ENCODE results near the gene BTBD2. TPM values are rescaled to one million over a fixed set of nuclear protein-coding genes. Genes with fewer than 3 reads are reported as not detected.

The BTBD2 gene
- total and polyA plus RNA-seq, 2 of the 13 experiments (the other 11 are each of a cell fraction or from before 2014, with no cell fraction given): 28.1 to 45.3 TPM

DNA sequence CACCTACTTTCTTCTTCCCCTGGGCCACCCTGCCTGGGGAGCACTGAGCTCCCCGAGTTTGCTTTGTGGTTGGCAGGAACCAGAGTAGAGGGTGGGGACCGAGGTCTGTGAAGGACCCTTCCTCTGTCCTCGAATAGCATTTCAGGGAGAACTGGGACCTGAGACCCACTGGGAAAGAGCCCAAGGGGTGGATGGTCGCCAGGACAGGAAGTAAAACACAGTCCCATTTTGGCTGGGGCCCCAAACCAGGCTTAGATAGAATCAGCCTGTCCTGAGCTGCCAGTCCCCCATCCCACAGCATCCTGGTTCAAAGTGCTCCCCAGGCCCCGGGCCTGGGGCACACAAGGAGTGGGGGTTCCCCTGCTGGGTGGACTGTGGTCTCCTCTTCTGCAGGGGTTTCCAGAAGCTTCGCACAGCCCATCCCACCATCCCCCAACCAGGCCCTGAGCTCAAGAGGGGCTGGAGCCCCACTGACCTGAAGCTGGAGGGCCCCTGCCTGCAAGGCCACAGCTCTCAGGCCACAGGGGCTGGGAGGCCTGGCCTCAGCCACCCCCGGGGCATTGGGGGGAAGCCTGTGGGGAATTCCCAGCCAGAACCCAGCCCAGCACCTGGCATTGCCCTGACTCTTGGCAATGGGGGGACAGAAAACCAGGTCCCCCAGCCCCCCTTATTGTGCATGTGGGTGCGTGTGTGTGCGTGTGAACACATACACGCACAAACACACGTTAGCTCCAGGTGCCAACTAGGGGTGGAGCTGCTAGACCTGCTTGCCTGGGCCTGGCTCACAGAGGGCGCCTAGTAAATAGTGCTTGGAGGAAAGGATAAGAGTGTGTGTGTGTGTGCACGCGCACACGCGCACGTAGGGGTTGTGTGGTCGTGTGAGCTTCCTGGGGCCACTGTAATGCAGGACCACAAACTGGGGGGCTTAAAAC lies 36.5 kb upstream of the BTBD2 start:
- CTCF ChIA-PET (ENCODE audit: low intra/inter-chr PET ratio, low total read pairs): no interaction called here
- peaks cover 30% of the 10 kb centered on the region for H3K79me2 ChIP-seq (ENCODE audit: insufficient read depth, low read length)
- H3K27ac ChIP-seq (ENCODE audit: extremely low read length, insufficient read depth, low read length): peak overlapping the region; percentile 55
- intact Hi-C loops (cut with micrococcal nuclease; ENCODE audit: unreplicated experiment) (no loop called here), in situ Hi-C loops (cut with HindIII; ENCODE audit: extremely low pct_ligation_motif_present, low pct_unique_long_range_greater_than_20kb) (no loop called here)
- POLR2A ChIA-PET: interaction anchor here (0.6 to 2.5 kb wide), 18 partner anchors 9 to 291 kb away, joined by 3 to 40 read pairs (median 4); partner anchors contain the start of genes ADAT3, BTBD2 and SCAMP4
- peaks cover 35% of the 10 kb centered on the region for H4K20me1 ChIP-seq (ENCODE audit: insufficient read depth, low read length)
- WGBS (ENCODE audit: low lambda C conversion rate): 28% methylated on average over 11 of the region's 18 CpGs
- peak overlapping the region; percentile 96 for H3K4me2 ChIP-seq (ENCODE audit: low read depth, low read length)
- H3K9me3 ChIP-seq (ENCODE audit: low read length): no peaks in the 10 kb centered on the region
- peaks cover 83% of the 10 kb centered on the region for H3K4me1 ChIP-seq (ENCODE audit: insufficient read depth, low read length)
- H3K27me3 ChIP-seq (ENCODE audit: control insufficient read depth in 1 of 2, insufficient read depth in 2 of 2, low read length in 2 of 2): no peaks in the 10 kb centered on the region
- DNase-seq (ENCODE audit: low spot score): no peak
- H3K9ac ChIP-seq (ENCODE audit: insufficient read depth, low read depth, low read length): peak overlapping the region; percentile 74
- ATAC-seq: peak; percentile 6; the same call in 1 of the 3 replicates
- H2AFZ ChIP-seq (ENCODE audit: low read length): no peak overlapping the region
- H3K4me3 ChIP-seq (replicated peaks in 1 of 3; ENCODE audit: insufficient read depth in 1 of 3, low read depth in 2 of 3, low read length in 3 of 3): peak overlapping the region; percentile 47 to 77 (median 60); a peak in 5 of 6 replicates
- BruUV-seq (replicated peaks): no TSS peak
- peaks cover 1 to 2% of the 10 kb centered on the region in 2 experiments; a peak in 2 of 5 replicates for H3K36me3 ChIP-seq (replicated peaks in 1 of 2; ENCODE audit: control insufficient read depth in 1 of 2, insufficient read depth in 2 of 2, low read length in 2 of 2)
- peak; percentile 42 for FAIRE-seq
- TF ChIP-seq ATAD3A (CRISPR knock-in tag; IDR thresholded peaks at IDR 0.05) (no peak), RXRA (CRISPR knock-in tag; IDR thresholded peaks at IDR 0.05) (peak; percentile 4; the same call in 1 of the 2 replicates), FIP1L1 (IDR thresholded peaks at IDR 0.05; ENCODE audit: borderline replicate concordance, insufficient read depth, low read depth, low read length) (no peak), ZNF768 (CRISPR knock-in tag; IDR thresholded peaks at IDR 0.05) (no peak; the same call in 1 of the 2 replicates), YEATS4 (CRISPR knock-in tag; IDR thresholded peaks at IDR 0.05; ENCODE audit: borderline replicate concordance) (peak; percentile 26; the same call in 1 of the 2 replicates), ZNF441 (CRISPR knock-in tag; IDR thresholded peaks at IDR 0.05; ENCODE audit: borderline replicate concordance) (peak; percentile 51; the same call in 1 of the 2 replicates), BRD4 (CRISPR knock-in tag; IDR thresholded peaks at IDR 0.05) (no peak), CBFB (CRISPR knock-in tag; IDR thresholded peaks at IDR 0.05) (no peak), ZNF543 (CRISPR knock-in tag; IDR thresholded peaks at IDR 0.05) (no peak), ZNF451 (CRISPR knock-in tag; IDR thresholded peaks at IDR 0.05) (0 out of 2 replicates have a peak, but pooled peaks have one; percentile 20), CAMTA2 (CRISPR knock-in tag; IDR thresholded peaks at IDR 0.05; ENCODE audit: borderline replicate concordance) (no peak), SPEN (CRISPR knock-in tag; IDR thresholded peaks at IDR 0.05; ENCODE audit: low read depth) (peak; percentile 53), HNF4A (CRISPR knock-in tag; IDR thresholded peaks at IDR 0.05) (no peak), MTF1 (CRISPR knock-in tag; IDR thresholded peaks at IDR 0.05) (no peak), ZNF253 (CRISPR knock-in tag; IDR thresholded peaks at IDR 0.05; ENCODE audit: borderline replicate concordance) (0 out of 2 replicates have a peak, but pooled peaks have one; percentile 75), CHD4 (IDR thresholded peaks at IDR 0.05; ENCODE audit: borderline replicate concordance, low read length) (peak; percentile 90)
- TF ChIP-seq, protein P1, sequence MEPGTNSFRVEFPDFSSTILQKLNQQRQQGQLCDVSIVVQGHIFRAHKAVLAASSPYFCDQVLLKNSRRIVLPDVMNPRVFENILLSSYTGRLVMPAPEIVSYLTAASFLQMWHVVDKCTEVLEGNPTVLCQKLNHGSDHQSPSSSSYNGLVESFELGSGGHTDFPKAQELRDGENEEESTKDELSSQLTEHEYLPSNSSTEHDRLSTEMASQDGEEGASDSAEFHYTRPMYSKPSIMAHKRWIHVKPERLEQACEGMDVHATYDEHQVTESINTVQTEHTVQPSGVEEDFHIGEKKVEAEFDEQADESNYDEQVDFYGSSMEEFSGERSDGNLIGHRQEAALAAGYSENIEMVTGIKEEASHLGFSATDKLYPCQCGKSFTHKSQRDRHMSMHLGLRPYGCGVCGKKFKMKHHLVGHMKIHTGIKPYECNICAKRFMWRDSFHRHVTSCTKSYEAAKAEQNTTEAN (CRISPR knock-in tag; conservative IDR thresholded peaks at IDR 0.05): peak; percentile 92
- TF ChIP-seq, protein P2, sequence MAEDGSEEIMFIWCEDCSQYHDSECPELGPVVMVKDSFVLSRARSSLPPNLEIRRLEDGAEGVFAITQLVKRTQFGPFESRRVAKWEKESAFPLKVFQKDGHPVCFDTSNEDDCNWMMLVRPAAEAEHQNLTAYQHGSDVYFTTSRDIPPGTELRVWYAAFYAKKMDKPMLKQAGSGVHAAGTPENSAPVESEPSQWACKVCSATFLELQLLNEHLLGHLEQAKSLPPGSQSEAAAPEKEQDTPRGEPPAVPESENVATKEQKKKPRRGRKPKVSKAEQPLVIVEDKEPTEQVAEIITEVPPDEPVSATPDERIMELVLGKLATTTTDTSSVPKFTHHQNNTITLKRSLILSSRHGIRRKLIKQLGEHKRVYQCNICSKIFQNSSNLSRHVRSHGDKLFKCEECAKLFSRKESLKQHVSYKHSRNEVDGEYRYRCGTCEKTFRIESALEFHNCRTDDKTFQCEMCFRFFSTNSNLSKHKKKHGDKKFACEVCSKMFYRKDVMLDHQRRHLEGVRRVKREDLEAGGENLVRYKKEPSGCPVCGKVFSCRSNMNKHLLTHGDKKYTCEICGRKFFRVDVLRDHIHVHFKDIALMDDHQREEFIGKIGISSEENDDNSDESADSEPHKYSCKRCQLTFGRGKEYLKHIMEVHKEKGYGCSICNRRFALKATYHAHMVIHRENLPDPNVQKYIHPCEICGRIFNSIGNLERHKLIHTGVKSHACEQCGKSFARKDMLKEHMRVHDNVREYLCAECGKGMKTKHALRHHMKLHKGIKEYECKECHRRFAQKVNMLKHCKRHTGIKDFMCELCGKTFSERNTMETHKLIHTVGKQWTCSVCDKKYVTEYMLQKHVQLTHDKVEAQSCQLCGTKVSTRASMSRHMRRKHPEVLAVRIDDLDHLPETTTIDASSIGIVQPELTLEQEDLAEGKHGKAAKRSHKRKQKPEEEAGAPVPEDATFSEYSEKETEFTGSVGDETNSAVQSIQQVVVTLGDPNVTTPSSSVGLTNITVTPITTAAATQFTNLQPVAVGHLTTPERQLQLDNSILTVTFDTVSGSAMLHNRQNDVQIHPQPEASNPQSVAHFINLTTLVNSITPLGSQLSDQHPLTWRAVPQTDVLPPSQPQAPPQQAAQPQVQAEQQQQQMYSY (CRISPR knock-in tag; IDR thresholded peaks at IDR 0.05): no peak

Measured in HepG2 (cell line).